ENCODE data around the gene ITGB8.

GRCh38 chr7:20326342-20326741 is 4.4 kb upstream of the ITGB8 start:
- TF ChIP-seq POU6F1 (CRISPR knock-in tag; IDR thresholded peaks at IDR 0.05; ENCODE audit: borderline replicate concordance, low read depth) (no peak), SNAI2 (CRISPR knock-in tag; IDR thresholded peaks at IDR 0.05) (no peak), GLIS3 (CRISPR knock-in tag; IDR thresholded peaks at IDR 0.05) (no peak), ZNF70 (CRISPR knock-in tag; IDR thresholded peaks at IDR 0.05) (no peak), CSRNP3 (CRISPR knock-in tag; IDR thresholded peaks at IDR 0.05) (no peak), BACH2 (CRISPR knock-in tag; IDR thresholded peaks at IDR 0.05; ENCODE audit: borderline replicate concordance) (no peak), TCF4 (CRISPR knock-in tag; IDR thresholded peaks at IDR 0.05; ENCODE audit: borderline replicate concordance) (no peak), CREB5 (CRISPR knock-in tag; IDR thresholded peaks at IDR 0.05; ENCODE audit: low read depth) (no peak), ARNTL (CRISPR knock-in tag; IDR thresholded peaks at IDR 0.05; ENCODE audit: borderline replicate concordance, low read depth) (no peak)
